GM19043 (cell line): ENCODE data around the gene DPH1.
"Not testable (repeated sequence)": the region's sequence is repeated elsewhere in the genome, so short reads cannot be mapped to it uniquely, and the experiment has no call there.

Experiments used
- ATAC-seq: cut with Tn5 transposase; IDR thresholded peaks from one replicate; pipeline ENCODE4 v1.9.1; 2021; ENCODE audit warnings: low read depth; ENCODE audit not compliant: unreplicated experiment

The DPH1 gene

DNA sequence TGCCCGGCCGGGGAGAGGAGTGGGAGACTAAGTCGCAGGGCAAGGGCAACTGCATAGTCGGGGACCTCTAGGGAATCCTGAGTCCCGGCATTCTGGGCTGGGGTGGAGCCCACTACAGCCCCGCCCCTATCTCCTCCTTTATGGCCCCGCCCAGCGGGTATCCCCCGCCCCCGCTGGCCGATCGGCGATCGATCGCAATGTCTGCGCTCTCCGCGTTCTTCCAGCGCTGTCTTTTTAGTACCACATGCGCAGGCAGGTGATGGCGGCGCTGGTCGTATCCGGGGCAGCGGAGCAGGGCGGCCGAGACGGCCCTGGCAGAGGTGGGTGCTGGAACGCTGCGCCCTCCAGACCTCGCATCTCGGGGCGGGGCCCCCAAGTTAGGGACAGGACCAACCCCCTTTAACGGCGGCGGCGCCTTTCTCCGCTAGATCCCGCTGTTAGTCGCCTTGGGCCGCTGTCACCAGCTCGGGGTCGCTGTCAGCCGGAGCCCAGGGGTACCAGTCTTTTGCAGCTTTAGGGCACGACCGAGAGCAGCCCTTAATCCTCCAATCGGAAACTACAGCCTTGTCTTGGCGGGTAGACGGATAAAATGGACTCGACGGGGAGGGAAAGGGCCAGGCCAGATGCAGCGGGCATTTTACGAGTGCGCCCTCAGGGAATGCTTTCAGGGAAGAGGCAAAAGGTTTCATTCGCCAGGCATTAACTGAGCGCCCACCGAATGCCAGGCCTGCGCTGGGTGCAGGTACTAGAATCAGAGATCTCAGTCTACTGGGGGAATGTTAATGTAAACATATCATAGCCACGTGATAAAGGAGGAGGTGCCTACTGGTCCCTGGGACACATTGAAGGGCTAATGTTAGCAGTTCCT, at the start of gene DPH1:
TSS of gene DPH1 (plus strand) at position 243 of the 868 bp plus-strand sequence. CDS start at position 260, 17 bp downstream.
- peak; percentile 79 for ATAC-seq

DNA sequence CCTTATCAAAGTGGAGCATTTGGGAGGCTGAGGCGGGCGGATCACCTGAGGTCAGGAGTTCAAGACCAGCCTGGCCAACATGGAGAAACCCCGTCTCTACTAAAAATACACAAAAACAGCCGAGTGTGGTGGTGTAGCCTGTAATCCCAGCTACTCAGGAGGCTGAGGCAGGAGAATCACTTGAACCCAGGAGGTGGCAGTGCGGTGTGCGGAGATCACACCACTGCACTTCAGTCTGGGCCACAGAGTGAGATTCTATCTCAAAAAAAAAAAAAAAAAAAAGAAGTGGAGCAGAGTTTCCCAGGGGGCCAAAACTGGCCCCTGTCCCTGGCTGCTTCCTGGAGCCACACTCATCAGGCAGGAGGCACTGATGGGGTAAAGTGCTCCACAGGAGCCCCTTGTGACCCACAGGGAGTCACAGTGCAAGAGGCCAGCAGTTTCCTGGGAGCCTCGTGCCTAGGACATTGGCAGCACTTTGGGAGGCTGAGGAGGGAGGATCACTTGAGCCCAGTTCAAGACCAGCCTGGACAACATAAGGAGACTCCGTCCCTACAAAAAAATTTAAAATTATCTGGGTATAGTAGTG, 49.2 kb upstream of the DPH1 start:
- no peak for ATAC-seq

DNA sequence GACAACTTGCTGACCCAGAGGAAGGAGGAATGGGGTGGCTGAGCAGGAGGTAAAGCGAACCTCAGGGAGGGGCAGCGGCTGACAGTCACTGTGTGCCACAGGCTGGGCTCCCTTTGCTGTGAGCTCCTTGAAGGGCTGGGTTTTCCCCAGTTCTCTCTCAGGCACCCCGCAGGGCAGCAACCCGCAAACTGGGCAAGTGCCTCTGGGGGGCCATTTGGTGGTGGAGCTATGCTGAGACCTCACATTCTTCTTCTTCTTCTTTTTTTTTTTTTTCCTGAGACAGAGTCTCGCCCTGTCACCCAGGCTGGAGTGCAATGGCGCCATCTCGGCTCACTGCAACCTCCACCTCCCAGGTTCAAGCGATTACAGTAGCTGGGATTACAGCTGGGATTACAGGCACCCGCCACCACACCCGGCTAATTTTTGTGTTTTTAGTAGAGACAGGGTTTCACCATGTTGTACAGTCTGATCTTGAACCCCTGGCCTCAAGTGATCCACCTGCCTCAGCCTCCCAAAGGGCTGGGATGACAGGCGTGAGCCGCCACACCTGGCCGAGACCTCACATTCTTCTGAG, 47.1 kb upstream of the DPH1 start:
- not testable (repeated sequence) for ATAC-seq

DNA sequence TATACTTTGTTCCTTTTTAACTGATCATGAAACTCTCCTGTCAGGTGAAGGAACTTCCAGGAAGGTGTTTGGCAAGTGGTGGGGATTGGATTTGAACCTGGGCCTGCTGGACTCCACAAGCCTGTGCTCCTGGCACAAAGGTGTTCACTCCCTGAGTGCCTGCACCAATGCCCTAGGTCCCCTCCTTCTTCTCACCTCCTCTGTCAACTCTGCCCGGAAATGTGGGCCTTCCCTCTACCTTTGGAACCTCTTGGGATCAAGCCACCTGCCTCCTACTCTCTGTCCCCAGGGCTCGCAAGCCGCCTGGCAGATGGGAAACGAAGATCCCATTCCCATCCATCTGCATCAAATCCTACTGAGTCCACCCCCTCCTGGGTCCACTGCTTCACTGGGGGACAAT, 44.9 kb upstream of the DPH1 start:
- ATAC-seq, result no peak

DNA sequence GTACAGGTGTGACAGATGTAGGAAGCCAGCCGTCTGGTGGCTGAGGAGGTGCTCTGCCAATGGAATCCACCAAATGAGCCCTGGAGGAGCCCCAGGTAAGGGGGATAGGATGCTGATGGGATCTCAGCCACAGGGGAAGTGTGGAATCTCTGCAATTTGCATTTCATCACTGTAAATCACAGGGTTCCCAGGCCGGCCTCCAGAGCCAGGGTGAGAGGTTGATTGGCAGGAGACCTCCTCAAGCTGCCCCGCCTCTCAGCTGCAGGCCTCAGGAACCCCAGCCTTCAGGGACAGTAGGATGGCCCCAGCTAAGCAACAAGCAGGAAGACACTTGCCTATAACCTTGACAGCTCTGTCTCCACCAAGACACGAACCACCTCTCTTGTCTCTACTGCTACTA, 44.3 kb upstream of the DPH1 start:
- no peak for ATAC-seq

DNA sequence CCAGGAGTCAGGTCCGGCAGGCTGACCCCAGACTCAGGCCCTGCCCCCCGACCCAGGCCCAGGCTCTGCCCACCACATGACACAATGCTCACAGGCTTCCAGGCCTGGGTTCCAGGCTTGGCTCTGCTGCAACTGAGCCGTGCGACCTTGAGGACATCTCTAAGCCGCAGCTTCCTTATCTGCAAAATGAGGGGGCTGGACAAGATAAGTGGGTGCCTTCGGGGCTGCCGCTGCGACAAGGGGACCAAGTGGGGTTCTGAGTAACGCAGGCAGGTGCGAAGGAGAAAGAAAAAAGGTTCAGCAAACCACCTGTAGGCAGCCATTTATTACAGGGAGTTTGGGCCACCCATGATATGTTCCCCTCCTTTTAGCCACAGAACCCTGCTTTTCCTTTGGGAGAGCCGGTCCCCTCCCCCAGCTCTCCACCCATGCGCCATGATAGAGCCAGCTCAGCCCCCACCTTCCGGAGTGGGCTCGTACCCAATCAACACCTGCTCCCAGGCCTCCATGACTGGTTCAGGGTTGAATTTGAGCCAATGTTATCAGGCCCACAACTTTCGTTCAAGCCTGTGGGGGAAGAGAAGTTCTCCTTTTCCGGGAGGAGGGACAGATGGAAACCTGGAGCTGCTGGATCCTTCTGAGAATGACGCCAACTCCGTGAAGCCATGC, 43.0 kb upstream of the DPH1 start:
- ATAC-seq, result no peak

DNA sequence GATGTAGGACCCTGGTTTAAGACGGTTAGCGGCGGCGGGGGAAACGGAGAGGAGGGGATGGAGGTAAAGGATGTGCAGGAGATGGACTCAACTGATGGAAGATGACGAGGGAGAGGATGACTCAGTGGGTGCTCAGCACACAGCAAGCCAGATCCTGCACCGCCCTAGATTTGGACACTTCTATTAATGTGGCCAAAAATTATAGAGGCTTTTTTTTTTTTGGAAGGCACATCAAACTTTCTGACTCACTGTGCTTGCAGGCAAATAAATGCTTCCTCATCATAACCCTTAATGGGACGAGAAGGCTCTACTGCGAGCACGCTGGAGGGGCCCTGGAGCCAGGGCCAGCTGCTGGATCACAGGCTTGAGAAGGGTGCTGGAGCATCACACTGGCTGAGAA, 40.8 kb upstream of the DPH1 start:
- ATAC-seq, result no peak

DNA sequence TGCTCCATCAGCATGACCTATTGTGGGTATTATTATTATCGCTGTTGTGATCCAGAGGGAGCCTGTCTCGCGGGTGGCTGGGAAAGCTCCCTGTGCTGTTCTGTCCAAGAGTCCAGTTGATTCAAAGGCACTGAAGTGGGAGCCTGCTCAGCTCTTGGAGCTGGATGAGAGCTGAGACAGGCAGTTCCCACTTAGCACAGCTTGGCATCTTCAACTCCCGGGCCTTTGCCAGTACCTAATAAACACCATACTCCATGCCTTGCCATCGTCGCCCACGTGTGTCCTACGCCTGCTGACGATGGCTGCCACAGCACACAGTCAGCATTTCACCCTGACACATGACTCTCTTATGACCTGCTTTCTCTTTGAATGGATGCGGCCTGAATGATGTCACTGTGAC, 37.4 kb upstream of the DPH1 start:
- ATAC-seq, result no peak

DNA sequence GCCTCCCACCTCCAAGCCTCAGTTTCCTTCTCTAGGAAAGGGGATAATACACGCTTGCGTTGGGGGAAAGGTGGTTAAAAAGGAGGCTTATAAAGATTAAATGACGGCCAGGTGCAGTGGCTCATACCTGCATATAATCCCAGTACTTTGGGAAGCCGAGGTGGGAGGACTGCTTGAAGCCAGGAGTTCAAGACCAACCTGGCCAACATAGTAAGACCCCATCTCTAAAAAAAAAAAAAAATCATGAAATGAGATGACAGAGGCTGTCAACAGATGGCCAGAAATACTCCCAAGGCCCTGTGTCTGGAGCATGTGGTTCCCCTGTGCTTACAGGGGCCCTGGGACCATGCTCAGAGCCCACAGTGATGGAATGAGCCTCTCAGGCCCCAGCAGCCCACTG, 35.2 kb upstream of the DPH1 start:
- no peak for ATAC-seq

DNA sequence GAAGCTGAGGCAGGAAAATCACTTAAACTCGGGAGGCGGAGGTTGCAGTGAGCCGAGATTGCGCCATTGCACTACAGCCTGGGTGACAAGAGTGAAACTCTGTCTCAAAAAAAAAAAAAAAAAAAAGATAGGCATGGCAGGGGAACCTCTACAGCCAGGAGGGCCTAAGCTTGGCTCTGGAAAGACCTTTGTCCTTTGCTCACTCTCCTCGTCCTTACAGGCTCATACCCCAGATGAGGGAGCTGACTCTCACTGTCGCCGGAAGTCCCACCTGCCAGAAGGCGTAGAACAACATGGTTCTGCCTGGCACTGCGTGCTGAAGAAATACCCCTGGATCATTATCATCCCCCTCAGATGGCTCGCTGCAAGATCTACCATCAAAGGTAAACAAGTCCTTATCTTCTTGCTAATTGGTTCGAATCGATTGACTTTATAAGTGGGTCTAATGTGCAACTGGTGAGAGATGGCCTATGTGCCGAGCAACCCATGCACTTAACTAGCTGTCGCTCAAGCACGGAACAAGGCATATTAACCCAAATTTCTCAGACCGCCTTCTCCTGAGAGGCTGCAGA, 34.5 kb upstream of the DPH1 start:
- no peak for ATAC-seq

DNA sequence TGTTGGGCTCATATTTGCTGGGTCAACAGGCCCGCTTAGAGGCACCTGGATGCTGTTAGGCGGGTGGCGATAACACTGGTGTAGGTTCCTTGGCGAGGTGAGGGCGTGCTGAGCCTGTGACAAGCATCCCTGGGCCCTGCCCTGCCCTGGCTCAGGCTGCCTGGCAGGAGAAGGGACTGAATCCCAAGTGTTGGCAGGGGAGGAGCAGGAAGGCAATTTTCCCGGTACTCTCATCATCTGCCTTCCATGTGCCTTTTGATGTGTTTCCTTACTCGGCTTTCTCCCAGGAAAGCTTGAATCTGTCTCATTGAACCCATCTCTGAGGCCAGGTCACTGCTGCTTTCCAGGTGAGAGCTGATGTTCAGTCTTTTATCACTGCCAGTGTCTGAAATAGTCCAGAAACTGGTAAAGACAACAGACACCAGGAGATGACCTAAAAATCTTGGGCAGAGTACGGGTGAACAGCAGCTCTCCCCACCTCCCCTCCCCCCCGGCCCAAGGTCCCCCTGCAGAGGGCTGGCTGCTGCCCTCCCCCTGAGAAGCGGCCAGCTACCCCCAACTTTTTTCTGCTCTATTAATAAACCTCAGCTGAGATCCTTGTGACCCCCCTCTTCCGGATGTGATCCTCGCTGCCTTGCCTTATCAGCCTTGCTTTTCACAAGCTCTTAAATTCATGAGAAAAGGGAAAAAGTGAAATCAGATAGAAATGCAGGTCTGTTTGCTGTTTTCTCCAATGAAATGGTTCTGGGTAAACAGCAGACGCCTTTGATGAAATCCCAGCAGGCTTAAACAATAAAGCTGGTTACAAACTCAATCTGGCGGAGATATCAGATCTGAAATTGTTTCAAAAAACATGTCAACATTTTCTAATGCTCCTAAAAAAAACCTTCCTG, 33.8 kb upstream of the DPH1 start:
- no peak for ATAC-seq

DNA sequence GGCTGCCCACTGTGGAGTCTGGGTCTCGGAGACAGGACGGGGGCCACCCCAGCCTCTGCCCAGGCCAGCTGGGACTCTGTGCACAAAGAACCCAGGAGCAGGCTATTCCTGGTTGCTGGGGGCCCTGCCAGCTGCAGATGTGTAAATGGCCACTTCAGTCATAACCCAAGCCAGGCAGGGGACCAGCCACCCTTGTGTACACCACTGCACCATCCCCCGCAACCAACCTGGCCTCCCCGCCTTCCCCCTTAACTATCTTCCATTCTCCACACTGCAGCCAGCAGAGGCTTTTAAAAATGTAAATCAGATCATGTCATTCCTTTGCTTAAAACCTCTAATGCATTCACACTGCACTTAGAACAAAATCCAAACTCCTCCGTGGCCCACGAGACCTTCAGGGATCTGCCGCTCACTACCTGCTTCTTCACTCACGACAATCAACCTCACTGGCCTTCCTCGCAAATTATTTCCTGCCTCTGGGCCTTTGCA, 33.1 kb upstream of the DPH1 start:
- ATAC-seq, result no peak

DNA sequence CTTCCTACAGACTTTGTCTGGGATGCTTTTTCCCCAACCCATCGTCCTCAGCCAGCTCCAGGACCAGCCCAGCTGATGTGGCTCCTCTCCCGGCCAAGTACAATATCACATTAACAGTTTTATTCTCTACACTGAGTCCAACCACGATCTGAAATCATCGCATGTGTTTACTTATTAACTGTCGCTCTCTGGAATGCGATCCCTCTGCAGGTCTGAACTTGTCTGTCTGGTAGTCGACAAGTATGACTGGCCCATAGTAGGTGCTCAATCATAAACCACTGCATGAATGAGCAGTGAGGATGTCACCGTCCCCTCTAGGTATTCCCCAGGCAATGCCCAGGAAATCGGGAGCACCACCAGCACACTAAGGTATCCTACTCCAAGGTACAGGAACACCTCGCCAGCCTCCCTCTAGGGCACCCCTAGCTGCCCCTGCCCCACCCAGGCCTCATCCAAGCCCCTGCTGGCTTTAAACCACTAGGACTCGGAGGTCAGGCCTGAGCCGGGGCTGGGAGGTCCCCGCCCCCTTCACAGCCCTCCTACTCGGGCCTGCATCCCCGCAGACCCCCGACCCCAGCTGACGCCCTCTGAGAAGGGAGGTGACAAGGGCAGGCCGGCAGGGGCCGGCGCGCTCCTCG, 32.5 kb upstream of the DPH1 start:
- no peak for ATAC-seq

DNA sequence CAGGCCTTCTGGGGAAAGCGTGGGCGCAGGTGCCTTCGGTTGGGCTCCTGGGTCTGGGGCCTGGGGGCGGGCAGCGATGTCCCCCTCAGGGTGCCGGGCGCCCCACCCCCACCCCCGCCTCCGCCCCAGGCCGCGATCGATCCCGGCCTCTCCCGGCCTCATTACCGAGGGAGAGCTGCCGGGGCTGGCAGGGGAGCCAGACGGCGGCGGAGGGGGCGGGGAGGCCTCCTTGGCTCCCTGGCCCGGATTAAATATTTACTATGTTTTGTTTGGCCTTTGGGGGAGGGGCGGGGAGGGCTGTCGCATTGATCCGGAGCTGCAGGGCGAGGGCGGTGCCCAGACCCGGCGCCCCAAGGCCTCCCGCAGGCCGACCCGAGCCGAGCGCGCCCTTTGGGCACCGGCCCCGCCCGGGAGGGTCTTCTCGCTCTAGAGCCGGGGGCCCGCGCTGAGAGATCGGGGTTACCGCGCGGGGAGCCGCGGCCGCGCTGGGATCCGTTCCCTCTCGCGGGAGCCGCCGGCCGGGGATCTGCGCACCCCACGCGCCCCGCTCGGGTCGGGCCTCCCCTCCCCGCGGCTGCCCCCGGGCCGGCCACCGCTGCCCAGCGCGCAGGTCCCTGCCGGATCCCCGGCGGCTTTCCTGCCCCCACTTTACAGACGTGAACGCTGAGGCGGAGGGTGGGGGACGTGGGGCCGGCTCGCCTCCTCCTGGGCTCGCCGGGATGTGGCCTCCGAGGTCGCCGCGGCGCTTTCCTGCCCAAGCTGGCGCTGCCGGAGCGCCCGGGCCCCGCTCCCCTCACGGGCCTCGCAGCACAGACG, 31.8 kb upstream of the DPH1 start:
- ATAC-seq, result no peak

DNA sequence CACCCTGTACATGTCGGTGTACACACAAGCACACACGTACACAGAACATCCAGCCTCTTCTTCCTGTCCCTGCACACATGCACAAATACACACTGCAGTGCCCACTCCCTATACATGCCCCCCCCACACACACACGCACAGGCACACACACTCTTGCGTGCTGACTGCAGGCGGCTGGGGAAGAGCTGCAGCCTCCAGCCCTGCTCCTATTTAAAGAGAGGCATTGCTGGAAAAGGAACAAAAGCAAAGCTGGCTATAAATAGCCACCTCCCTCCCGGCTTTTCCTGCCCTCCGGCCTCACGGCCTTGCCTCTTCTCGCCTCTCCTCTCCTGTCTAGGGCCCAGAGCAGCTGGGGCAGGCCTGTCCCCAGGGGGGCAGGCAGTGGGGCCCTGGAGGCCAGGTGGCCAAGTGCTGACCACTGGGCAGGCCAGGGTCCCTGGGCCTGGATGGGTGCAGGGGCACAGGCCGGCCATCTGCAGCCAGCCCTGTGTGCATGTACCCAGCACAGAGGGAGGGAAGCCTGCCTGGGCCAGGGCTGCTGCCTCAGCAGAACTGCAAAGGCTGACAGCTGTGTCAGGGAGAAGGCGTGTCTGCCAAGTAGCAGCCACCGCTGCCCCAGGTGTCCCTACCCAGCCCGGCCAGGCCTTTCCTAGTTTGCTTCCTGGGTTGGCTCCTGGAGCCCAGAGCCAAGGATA, 30.2 kb upstream of the DPH1 start:
- ATAC-seq, result no peak

DNA sequence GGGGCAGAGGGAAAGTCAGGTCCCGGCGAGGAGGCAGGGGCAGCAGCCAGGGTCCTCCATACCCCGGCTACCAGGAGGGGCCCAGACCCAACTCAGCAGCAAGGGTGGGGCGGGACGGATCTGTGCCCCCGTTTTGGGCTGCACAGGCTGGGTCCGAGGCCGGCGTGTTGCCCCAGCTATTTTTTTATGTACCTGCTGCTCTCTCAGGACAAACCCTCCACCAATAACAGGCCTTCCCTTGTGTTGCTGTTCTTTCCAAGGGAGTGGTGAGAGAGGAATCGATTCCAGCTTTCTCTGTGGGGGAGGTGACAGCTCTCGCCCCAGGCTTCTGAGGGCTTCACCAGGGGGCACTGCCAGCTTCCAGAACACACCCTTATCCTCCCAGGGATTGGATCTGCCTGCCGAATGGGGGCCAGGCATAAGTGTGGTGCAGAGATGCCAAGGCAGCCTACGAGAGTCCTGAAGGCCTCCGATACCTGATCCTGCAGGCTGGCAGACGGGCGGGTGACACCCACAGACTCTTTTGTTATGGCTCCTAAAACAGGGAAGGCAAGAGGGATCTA, 27.1 kb upstream of the DPH1 start:
- no peak for ATAC-seq

DNA sequence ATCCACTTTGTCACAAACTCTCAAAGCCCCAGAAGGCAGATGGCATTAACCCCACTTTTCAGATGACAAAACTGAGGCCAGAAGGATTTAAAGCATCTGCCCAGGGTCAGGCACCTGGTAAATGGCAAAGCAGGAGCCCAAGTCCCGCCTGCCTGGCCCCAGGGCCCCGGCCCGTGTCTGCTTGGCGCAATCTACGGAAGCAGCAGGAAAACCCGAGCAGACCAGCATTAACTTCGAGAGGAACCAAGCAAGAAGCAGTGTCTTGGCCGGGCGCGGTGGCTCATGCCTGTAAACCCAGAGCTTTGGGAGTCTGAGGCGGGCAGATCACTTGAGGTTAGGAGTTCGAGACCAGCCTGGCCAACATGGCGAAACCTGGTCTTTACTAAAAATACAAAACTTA, 26.4 kb upstream of the DPH1 start:
- no peak for ATAC-seq
